HG03439 (cell line): Measurements from ENCODE around the gene HSFX2.
"Not testable (repeated sequence)": the region's sequence is repeated elsewhere in the genome, so short reads cannot be mapped to it uniquely, and the experiment has no call there.

ENCODE experiments used
- ATAC-seq: cut with Tn5 transposase; IDR thresholded peaks from one replicate; pipeline ENCODE4 v1.9.1; 2021; ENCODE audit warnings: mild to moderate bottlenecking, moderate library complexity; ENCODE audit not compliant: unreplicated experiment

Gene HSFX2, protein sequence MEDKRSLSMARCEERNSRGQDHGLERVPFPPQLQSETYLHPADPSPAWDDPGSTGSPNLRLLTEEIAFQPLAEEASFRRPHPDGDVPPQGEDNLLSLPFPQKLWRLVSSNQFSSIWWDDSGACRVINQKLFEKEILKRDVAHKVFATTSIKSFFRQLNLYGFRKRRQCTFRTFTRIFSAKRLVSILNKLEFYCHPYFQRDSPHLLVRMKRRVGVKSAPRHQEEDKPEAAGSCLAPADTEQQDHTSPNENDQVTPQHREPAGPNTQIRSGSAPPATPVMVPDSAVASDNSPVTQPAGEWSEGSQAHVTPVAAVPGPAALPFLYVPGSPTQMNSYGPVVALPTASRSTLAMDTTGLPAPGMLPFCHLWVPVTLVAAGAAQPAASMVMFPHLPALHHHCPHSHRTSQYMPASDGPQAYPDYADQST

DNA sequence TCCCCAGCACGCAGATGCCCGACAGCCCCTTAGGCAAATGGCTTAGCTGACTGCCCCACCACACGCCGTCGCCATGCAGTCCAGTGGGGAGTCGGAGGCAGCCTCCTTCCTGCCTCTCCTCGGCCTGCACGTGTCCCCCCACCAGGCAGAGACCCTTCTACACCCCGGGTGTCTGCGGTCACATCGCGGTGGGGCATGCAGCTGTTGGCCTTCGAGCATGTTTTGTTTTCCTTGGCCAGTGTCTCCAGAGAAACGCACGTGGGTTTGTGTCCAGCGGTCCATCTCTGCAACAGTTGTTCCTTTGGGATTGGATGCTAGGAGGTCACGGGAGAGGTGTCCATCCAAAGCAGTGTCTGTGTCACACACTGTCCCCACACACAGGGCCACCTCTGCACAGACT, at the start of gene HSFX2:
HSFX2 (minus strand) TSS at position 101 of the 400 bp plus-strand sequence. CDS start 614 bp downstream, outside the sequence.
- ATAC-seq: not testable (repeated sequence)

GRCh38 chrX:149643496-149643895, 48.4 kb upstream of the HSFX2 start:
- ATAC-seq: no peak

DNA sequence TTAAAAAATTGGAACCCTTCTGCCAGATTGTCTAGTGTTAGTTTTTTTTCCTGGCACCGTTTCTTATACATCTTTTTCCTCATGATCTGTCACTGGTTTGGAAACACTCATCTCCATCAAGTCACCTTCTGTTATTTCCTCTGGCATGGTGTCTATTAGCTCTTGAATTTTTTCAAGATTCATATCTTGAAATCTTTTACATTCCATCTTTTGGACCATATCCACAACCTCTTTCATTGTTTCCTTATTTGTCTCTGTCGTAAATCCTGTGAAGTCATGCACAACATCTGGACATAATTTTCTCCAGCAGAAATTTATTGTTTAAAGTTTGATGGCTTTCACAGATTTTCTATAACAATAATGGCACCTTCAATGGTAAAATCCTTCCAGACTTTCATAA, 46.7 kb upstream of the HSFX2 start:
- ATAC-seq: no peak

- ATAC-seq: no peak
Observed at GRCh38 chrX:149641432-149641831, 46.3 kb upstream of the HSFX2 start.

DNA sequence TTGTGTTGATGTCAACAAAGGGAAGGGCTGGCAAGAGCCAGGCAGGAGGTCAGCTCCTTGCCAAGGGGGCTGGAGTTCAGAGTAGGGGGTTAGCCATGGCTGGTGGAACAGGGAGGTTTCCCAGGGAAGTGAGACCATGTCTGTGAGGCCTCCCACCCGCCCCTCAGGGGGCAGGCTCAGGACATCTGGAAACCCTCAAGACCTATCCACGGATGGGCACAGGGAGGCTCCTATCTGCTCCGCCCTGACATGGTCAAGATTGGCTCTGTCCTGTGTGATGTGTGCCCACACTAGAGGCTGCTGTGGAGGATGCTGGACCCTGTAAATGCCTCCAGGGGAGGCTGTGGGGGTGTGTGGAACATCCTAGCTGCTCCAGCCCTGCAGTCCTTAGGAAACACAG, 44.5 kb upstream of the HSFX2 start:
- no peak for ATAC-seq

DNA sequence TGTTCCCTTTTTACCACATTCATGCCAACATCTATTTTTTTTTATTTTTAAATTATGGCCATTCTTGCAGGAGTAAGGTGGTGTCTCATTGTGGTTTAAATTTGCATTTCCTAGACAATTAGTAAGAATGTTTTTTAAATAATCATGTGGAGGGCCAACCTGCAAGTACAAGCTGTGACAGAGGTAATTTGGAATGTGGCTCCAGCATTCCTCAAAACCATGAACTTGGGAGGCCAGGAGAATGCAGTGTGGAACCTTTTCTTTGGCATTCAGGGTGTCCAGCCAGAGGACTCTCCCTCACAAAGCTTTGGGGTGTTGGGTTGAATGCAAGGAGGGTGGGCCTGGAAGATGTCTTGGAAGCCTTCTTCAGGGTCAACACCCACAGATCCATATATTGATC, 43.7 kb upstream of the HSFX2 start:
- no peak for ATAC-seq

GRCh38 chrX:149633511-149633910, 38.4 kb upstream of the HSFX2 start:
- ATAC-seq: no peak

DNA sequence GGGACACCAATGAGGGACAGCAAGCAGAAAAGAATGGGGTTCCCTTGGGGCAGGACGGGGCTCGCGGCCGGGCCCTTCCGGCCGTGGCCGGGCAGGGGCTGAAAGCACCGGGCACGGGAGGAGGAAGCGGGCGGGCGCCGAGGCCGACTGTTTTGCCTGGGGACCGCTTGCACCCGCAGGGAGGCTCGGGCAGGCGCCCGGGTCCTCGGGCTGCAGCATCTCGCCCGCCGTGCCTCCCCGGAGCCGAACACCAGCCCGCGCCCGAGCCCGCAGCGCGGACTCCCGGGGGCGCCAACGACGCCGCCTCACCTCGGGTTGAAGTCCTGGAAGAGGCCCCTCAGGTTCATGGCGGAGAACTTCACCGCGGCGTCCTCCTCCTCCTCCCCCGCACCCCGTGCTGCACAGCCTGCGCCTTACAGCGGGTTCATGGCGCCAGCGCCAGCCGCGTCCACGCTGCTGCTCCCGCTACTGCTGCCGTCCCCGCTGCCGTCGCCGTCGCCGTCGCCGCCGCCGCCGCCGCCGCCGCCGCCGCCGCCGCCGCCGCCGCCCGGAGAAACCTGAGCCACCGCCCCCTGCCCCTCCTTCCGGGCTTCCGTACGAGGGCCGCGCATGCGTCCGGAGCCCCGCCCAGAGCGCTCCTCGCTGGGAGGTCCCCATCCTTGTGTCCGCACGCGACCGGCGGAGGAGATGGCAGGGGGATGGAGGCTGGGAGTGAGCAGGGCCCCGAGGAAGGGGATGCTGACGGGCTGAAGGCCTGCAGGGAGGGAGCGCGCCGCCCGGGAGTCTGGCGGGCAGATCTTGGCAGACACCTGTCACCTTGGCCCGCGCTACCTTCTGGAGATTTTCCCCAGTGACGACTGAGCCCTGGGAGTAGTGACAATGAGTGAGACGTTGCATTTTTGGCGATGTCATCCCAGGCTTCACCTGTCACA, 36.4 kb upstream of the HSFX2 start, which contains the start of gene TMEM185A:
TMEM185A (minus strand) TSS at position 559 of the 932 bp plus-strand sequence; CDS start at position 347, 212 bp downstream.
- peak; percentile 91 for ATAC-seq

- ATAC-seq: no peak
Observed at GRCh38 chrX:149630681-149631233, 35.6 kb upstream of the HSFX2 start.

DNA sequence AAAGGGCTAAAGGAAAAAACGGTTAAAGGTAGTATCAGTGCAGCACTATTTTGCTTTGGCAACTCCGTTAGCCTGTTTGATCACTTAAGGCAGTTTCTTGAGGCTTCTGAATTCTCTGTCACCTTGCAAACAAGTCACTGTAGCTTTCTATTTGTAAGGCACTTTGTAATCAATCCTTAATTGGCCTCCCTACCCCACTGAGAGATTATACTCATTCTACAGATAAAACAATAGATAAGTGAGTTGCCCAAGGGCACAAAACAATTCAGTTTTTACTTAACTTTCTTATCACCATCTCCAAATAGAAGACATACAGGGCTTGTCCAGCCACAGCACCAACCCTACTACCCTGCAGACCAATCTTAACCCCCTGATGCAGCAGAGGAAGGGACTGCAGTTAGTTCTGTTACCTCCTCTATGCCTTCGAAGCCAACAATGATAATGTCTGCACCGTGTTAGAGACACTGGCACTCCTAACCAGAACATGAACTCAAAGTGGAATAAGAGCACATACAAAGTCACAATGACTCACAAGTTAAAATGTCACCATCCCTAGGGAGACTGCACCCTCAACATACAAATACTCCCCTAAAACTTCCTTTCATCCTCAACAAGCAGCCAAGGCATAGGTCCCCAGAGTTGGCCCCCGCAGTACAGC, 34.7 kb upstream of the HSFX2 start:
- no peak for ATAC-seq

- no peak for ATAC-seq
Observed at GRCh38 chrX:149628768-149629167, 33.7 kb upstream of the HSFX2 start.

GRCh38 chrX:149628280-149628679, 33.2 kb upstream of the HSFX2 start:
- ATAC-seq: no peak

- not testable (repeated sequence) for ATAC-seq
Observed at GRCh38 chrX:149626829-149627228, 31.7 kb upstream of the HSFX2 start.

DNA sequence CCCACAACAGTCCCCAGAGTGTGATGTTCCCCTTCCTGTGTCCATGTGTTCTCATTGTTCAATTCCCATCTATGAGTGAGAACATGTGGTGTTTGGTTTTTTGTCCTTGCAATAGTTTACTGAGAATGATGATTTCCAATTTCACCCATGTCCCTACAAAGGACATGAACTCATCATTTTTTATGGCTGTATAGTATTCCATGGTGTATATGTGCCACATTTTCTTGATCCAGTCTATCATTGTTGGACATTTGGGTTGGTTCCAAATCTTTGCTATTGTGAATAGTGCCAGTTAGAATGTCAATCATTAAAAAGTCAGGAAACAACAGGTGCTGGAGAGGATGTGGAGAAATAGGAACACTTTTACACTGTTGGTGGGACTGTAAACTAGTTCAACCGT, 24.5 kb upstream of the HSFX2 start:
- ATAC-seq: not testable (repeated sequence)

DNA sequence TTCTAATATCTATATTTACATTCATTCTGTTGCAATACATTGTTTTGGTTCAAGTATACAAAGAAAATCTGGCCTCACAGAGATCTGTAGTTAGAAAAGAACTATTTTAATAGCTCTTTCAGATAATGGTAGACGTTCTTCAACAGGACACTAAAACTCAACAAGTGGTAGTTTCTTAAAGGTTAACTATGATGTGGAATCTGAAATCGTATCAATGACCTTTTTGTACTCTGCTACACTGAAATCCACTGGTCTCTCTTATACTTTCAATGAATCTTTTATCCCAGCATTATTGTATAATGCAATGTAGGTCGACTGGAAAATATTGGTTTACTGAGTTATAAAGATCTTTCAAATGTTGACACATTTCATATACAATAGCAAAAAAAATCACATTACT, 23.8 kb upstream of the HSFX2 start:
- ATAC-seq: no peak

- no peak for ATAC-seq
Observed at GRCh38 chrX:149611623-149612175, 16.6 kb upstream of the HSFX2 start.

GRCh38 chrX:149610511-149610910, 15.4 kb upstream of the HSFX2 start:
- no peak for ATAC-seq

DNA sequence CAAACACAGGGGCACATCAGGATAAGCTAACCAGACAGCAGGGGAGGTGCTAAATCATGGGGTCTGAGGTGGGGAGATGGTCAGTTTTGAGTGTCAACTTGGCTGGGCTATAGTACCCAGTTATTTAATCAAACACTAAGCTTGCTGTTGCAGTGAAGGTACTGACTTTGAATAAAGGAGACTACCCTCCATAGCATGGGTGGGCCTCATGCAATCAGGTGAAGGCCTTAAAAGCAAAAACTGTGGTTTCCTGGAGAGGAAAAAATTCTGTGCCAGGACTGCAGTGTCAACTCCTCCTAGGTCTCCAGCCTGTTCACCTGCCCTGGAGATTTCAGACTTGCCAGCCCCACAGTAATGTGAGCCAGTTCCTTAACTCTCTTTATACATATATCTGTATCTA, 12.6 kb upstream of the HSFX2 start:
- no peak for ATAC-seq

GRCh38 chrX:149605248-149605885, 10.3 kb upstream of the HSFX2 start:
- not testable (repeated sequence) for ATAC-seq

GRCh38 chrX:149598603-149599002, 3.5 kb upstream of the HSFX2 start:
- not testable (repeated sequence) for ATAC-seq
